ENCODE data around the gene ARHGEF7.

GRCh38 chr13:111116856-111117255 lies 1.7 kb downstream of the ARHGEF7 start:
- TF ChIP-seq CTCF (IDR thresholded peaks at IDR 0.05) (no peak), EZH2phosphoT487 (IDR thresholded peaks at IDR 0.05) (no peak)

Data from neural progenitor cell (in vitro differentiated cells).